Bronchial epithelial cell (primary cell): ENCODE data around the gene SDE2. TPM values are rescaled to one million over a fixed set of nuclear protein-coding genes. Genes with fewer than 3 reads are reported as not detected.
"Not testable (repeated sequence)": the region's sequence is repeated elsewhere in the genome, so short reads cannot be mapped to it uniquely, and the experiment has no call there.

Experiments used
- DNase-seq: peaks from one replicate; pipeline ENCODE4 v3.0.0-alpha.2; 2010; ENCODE audit warnings: low read depth
- FAIRE-seq: peaks from 2 replicates; lab custom pipeline; 2011; peaks lifted over from hg19 to GRCh38; lab: Jason Lieb, UNC
- H3K27me3 ChIP-seq: 2 replicates; pipeline ENCODE4 v1.5.1; 2011; ENCODE audit warnings: low read length; ENCODE audit not compliant: control insufficient read depth, insufficient read depth
- H3K36me3 ChIP-seq: 2 replicates; pipeline ENCODE4 v1.5.1; 2011; ENCODE audit warnings: low read length; ENCODE audit not compliant: control insufficient read depth, insufficient read depth
- H3K4me3 ChIP-seq: 2 replicates; pipeline ENCODE4 v1.5.1; 2011; ENCODE audit warnings: mild to moderate bottlenecking, low read depth, low read length, control low read depth
- total RNA-seq: library from RNA; depleted of rRNA; stranded (reverse); fragments of >200 nt; gene quantifications from 2 replicates; pipeline ENCODE4 v1.2.1, GENCODE V29; 2014
- TF ChIP-seq, protein P1 (sequence below): IDR thresholded peaks from 2 replicates; pipeline ENCODE4 v1.5.1; 2011; ENCODE audit warnings: mild to moderate bottlenecking, moderate library complexity, low read length, control low read depth, inconsistent platforms; ENCODE audit not compliant: insufficient read depth, severe bottlenecking

The SDE2 gene
- total RNA-seq, 1 donor from 2014 or later, result 41.1 TPM

DNA sequence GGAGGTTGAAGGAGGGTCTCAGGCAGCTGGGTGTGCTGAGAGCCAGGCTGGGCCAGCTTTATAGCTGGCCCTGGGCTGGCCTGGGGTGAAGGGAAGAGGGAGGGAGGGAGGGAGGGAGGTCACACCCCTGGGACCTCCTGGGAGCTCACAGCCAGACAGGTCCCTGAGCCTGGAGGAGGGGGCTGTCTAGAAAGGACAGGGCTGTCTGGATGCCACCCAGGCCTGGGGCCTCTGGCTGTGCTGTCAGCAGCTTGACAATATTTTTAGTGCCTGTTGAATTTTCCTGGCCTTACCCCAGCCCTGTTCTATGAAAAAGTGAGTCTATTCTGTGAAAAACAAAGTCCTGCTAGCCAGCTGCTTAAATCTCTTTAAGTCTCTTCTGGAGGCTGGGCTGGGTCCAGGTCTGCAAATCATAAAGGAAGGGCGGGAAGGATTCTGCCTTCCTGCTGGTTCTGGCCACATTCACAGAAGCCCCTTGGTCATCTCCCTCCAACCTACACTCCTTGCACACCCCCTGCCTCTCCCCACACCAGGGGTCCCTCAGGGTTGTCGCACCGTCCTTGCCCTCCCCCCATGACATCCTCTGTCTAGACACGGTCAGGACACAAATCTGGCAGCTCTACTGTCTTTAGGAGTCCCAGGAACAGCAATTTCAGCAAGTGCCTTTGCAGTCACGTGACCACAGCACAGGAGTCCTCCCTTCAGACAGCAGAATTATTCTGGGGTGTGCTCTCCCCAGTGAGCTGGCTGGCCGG, 57.8 kb downstream of the SDE2 start, which contains the start of gene LEFTY2:
LEFTY2 (minus strand) TSS at position 34 of the 755 bp plus-strand sequence. CDS start 80 bp downstream, outside the sequence.
- Histone ChIP-seq H3K4me3 (no peak within 1 kb of the TSS), H3K27me3 (no peaks in the 10 kb centered on the region), H3K36me3 (no peaks in the 10 kb centered on the region)
- DNase-seq (no peak), FAIRE-seq (no peak)
- TF ChIP-seq, protein P1, sequence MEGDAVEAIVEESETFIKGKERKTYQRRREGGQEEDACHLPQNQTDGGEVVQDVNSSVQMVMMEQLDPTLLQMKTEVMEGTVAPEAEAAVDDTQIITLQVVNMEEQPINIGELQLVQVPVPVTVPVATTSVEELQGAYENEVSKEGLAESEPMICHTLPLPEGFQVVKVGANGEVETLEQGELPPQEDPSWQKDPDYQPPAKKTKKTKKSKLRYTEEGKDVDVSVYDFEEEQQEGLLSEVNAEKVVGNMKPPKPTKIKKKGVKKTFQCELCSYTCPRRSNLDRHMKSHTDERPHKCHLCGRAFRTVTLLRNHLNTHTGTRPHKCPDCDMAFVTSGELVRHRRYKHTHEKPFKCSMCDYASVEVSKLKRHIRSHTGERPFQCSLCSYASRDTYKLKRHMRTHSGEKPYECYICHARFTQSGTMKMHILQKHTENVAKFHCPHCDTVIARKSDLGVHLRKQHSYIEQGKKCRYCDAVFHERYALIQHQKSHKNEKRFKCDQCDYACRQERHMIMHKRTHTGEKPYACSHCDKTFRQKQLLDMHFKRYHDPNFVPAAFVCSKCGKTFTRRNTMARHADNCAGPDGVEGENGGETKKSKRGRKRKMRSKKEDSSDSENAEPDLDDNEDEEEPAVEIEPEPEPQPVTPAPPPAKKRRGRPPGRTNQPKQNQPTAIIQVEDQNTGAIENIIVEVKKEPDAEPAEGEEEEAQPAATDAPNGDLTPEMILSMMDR, result no peak

DNA sequence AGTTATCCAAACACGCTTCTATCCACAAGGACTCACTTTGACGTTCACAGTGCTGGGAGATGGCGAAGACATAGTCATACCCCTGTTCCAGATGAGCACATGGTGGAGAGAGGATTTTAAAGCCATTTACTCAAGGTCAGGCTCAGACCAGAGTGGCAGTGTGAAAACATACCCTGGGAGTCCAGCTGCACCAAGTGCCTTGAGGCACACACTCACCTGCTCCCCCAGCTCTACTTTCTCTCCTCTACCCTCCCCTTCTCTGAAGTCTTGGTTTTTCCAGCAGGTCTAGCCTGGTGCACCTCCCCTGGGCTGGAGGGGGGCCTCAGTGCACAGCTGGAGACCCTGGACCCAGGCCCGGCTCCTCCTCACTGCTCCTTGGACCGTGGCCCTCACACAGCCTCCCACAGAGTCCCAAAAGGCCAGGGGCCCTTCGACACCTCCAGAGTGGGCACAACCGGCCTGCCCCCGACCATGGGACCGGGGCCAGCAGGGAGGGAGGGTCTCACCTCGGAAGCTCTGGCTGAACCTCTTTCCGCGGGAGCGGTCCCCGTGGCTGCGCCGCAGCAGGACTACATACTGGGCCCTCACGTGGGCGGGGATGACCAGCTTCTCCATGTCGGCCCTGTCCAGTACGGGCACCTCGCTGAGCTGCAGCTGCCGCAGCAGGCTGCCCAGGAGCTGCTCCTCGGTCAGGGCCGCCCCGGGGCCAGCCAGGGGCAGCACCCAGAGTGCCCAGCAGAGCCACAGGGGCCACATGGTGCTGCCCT, 58.6 kb downstream of the SDE2 start:
- H3K36me3 ChIP-seq, result no peaks in the 10 kb centered on the region
- peak; percentile 93 for FAIRE-seq

DNA sequence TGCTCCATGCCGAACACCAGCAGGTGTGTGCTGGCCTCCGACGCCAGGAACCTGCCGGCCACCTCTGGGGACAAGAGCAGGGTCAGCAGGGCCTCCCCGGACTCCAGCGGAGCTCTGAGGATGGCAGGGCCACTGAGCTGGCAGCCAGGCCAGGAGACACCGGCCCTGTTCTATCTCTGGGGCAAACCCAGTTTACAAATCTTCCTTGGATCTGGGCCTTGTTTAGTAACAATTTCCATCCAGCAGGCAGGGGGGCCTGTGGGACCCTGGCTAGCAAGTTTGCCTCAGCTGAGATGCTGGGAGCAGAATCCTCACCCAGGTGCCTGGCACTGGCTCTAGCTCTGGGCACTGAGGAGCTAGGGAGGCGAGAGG, 59.2 kb downstream of the SDE2 start:
- not testable (repeated sequence) for H3K4me3 ChIP-seq

More for the DNA sequence above, 58.6 kb downstream of the SDE2 start:
- TF ChIP-seq, protein P1, result no peak
- H3K27me3 ChIP-seq, result no peaks in the 10 kb centered on the region
- H3K4me3 ChIP-seq, result no peak overlapping the region
- DNase-seq, result no peak

DNA sequence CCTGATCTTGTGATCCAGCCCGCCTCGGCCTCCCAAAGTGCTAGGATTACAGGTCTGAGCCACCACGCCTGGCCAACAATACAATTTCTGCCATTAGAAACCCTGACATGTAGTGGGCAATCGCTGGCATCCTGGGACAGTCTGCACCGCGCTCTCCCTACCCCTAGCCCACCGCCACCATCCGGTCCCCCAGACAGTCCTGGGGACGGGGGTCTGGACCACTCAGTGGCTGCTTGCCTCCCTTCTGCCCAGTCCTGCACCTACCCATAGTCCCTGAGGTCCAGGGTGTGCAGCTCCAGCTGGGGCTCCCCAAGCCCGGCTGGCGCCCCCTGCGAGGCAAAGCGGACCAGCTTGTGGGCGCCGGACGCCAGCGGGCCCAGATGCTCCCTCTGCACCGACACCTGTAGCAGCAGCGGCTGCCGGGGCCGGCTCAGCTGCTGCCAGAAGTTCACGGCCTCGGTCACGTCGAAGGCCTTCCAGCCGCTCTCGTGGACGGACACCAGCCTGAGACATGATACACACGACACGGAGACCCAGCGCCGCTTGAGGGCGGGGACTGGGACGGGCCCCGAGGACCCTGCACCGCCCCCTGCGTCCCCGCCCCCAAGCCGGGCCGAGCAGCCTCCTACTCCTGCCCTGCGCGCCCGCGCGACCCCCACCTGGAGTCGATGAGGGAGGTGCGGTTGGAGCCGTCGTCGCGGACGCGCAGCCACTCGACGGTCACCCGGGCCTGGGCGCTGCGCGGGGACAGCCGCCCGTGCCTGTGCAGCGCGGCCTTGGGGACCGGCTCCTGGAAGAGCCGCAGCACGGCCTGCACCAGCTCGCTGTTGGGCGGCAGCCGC, 59.8 kb downstream of the SDE2 start:
- not testable (repeated sequence) for H3K36me3 ChIP-seq

More for the DNA sequence above, 59.2 kb downstream of the SDE2 start:
- not testable (repeated sequence) for FAIRE-seq, H3K36me3 ChIP-seq, DNase-seq, H3K27me3 ChIP-seq

DNA sequence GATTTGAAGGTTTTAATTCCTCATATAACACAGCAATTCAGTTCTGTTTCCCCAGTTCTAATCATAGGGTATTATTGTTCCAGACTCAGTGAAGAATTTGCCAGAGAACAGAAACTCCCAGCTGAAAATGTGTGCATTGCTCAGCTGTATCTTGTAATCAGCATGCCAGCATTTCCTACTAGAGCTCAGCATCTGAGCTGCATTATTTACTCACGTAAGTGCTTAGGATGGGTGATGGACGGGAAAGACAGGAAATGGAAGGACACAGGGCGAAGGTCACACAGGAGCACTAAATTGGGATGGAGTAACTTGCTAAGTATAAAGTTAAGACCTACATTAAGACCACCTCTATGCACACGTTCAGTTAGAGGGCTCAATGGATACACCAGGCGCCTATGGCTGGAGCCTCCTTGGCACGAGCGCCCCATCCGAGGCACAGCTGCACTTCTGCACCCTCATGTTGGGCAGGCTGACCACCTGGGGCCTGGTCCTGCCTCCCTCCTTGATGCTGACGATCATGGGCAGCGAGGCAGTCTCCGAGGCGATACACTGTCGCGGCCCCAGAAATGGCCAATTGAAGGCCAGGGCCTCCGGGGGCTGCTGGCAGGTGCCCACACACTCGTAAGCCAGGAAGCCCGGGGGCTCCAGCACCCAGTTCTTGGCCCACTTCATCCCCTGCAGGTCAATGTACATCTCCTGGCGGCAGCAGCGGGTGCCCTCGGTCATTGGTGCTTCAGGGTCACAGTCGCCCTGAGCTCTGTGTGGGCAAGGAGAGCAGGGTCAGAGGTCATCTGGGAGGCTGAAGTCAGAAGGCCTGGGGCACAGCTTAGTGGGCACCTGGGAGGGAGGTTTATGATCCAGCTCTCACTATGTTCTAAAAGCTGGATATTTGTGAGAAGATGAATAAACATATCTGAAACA, 61.8 kb downstream of the SDE2 start:
- Histone ChIP-seq H3K36me3 (no peaks in the 10 kb centered on the region), H3K4me3 (no peak overlapping the region), H3K27me3 (no peaks in the 10 kb centered on the region)
- TF ChIP-seq, protein P1, result no peak
- no peak for FAIRE-seq
- DNase-seq, result no peak

More for the DNA sequence above, 59.8 kb downstream of the SDE2 start:
- DNase-seq, H3K27me3 ChIP-seq, FAIRE-seq, H3K4me3 ChIP-seq: not testable (repeated sequence)

DNA sequence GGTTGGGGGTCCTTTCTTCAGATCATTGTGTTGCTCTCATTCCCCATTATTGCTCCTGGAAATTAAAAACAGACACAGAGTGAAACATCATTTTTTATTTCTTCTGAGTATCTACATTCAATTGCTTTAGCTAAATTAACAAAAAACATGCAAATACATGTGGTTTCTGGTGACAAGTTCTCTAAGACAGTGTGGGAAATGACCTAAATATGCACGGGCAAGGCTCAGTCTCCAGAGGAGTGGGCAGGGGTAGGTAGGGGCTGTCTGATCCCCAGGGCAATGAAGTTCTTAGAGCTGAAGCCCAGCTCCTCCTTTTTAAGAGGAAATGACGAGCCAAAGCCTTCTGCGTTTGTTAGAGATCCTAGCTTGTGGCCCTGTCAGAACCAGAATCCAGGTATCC, 62.6 kb downstream of the SDE2 start:
- no peak for DNase-seq
- H3K27me3 ChIP-seq, result no peaks in the 10 kb centered on the region
- TF ChIP-seq, protein P1, result no peak
- H3K4me3 ChIP-seq, result no peak overlapping the region
- FAIRE-seq, result no peak
- no peaks in the 10 kb centered on the region for H3K36me3 ChIP-seq

DNA sequence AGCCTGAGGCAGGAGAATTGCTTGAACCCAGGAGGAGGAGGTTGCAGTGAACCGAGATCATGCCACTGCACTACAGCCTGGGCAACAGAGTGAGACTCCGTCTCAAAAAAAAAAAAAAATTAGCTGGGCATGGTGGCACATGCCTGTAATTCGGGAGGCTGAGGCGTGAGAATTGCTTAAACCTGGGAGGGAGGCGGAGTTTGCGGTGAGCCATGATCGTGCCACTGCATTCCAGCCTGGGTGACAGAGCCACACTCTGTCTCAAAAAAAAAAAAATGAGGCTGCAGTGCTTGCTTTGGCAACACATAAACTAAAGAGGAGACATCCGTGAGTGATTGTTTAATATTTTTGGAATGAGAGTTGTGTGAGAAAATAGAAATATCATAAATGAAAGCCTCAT, 63.1 kb downstream of the SDE2 start:
- not testable (repeated sequence) for H3K4me3 ChIP-seq, H3K36me3 ChIP-seq, H3K27me3 ChIP-seq, FAIRE-seq
- peak; percentile 60 for DNase-seq
